PC-3 (cell line): ENCODE results near the gene GALNTL6. TPM values are rescaled to one million over a fixed set of nuclear protein-coding genes. Genes with fewer than 3 reads are reported as not detected.

Source experiments
- ATAC-seq: fragments of 200-7000 bp; cut with Tn5 transposase; 2 replicates; pipeline ENCODE4 v1.9.1; 2020; ENCODE audit warnings: mild to moderate bottlenecking, moderate library complexity
- BruUV-seq: library from RNA; stranded (reverse); fragments of 400-500 nt; replicated peaks from 2 replicates; lab custom pipeline; 2021; lab: Mats Ljungman, UMichigan
- CTCF ChIA-PET: fragments of 300-600 bp; sonication (Branson Sonifier 250); formaldehyde crosslinking; loops from one replicate; lab custom pipeline; 2022; ENCODE audit warnings: antibody characterized with exemption; lab: Charles Lee
- POLR2A ChIA-PET: fragments of 300-600 bp; sonication (Branson Sonifier 250); formaldehyde crosslinking; loops from one replicate; lab custom pipeline; 2022; ENCODE audit warnings: antibody characterized with exemption; ENCODE audit not compliant: unreplicated experiment; lab: Charles Lee
- DNase-seq: peaks from one replicate; pipeline ENCODE4 v3.0.0-alpha.2; 2015
- H2AFZ ChIP-seq: fragments of 300-600 bp; sonication (generic); 2 replicates; pipeline ENCODE4 v1.6.0; 2016; ENCODE audit warnings: antibody characterized with exemption, low read length
- H3F3A ChIP-seq: fragments of 300-600 bp; sonication (generic); one replicate; pipeline ENCODE4 v1.6.0; 2017; ENCODE audit warnings: antibody characterized with exemption, low read length, control low read depth, mild to moderate bottlenecking; ENCODE audit not compliant: unreplicated experiment
- H3K27ac ChIP-seq: fragments of 300-600 bp; sonication (generic); 2 replicates; pipeline ENCODE4 v1.5.1; 2016; ENCODE audit warnings: mild to moderate bottlenecking, low read length
- H3K27me3 ChIP-seq: fragments of 300-600 bp; sonication (generic); 2 replicates; pipeline ENCODE4 v1.6.1; 2016; ENCODE audit warnings: low read length, mixed read lengths
- H3K36me3 ChIP-seq: fragments of 300-600 bp; sonication (generic); 2 replicates; pipeline ENCODE4 v1.6.1; 2016; ENCODE audit warnings: low read depth, mixed run types, low read length, mixed read lengths
- H3K4me1 ChIP-seq: fragments of 300-600 bp; sonication (generic); 2 replicates; pipeline ENCODE4 v1.5.1; 2016; ENCODE audit warnings: low read length; ENCODE audit not compliant: insufficient read depth
- H3K4me2 ChIP-seq: fragments of 300-600 bp; sonication (generic); 2 replicates; pipeline ENCODE4 v1.6.0; 2016; ENCODE audit warnings: low read length
- H3K4me3 ChIP-seq: fragments of 300-600 bp; sonication (generic); 2 replicates; pipeline ENCODE4 v1.5.1; 2016; ENCODE audit warnings: mild to moderate bottlenecking, low read length, mixed read lengths
- H3K79me2 ChIP-seq: fragments of 300-600 bp; sonication (generic); 2 replicates; pipeline ENCODE4 v1.6.1; 2017; ENCODE audit warnings: low read length, mixed read lengths
- H3K9ac ChIP-seq: fragments of 300-600 bp; sonication (generic); 2 replicates; pipeline ENCODE4 v1.6.0; 2016; ENCODE audit warnings: mild to moderate bottlenecking, low read length
- H3K9me2 ChIP-seq: fragments of 300-600 bp; sonication (generic); replicated peaks from 2 replicates; pipeline ENCODE4 v1.6.1; 2016; ENCODE audit warnings: mixed run types, low read length, mixed read lengths
- H3K9me3 ChIP-seq: fragments of 300-600 bp; sonication (generic); 2 replicates; pipeline ENCODE4 v1.6.1; 2016; ENCODE audit warnings: low read length, mixed read lengths
- H4K20me1 ChIP-seq: fragments of 300-600 bp; sonication (generic); 2 replicates; pipeline ENCODE4 v1.6.1; 2016; ENCODE audit warnings: low read length, mixed read lengths
- CTCF ChIP-seq: fragments of 300-600 bp; sonication (generic); conservative IDR thresholded peaks from 2 replicates; pipeline ENCODE4 v1.5.1; 2017; ENCODE audit warnings: antibody characterized with exemption, low read depth, mild to moderate bottlenecking, low read length
- EZH2 ChIP-seq: fragments of 300-600 bp; sonication (generic); IDR thresholded peaks from one replicate; pipeline ENCODE4 v1.6.1; 2017; ENCODE audit warnings: antibody characterized with exemption, mild to moderate bottlenecking, low read length; ENCODE audit not compliant: unreplicated experiment
- EZH2phosphoT487 ChIP-seq: fragments of 300-600 bp; sonication (generic); IDR thresholded peaks from 2 replicates; pipeline ENCODE4 v1.6.1; 2018; ENCODE audit warnings: mild to moderate bottlenecking, antibody characterized with exemption, low read length, borderline replicate concordance
- intact Hi-C: fragments of 100-400 bp; cut with micrococcal nuclease; formaldehyde crosslinking; loops from 2 replicates; pipeline ENCODE4 v1.9.0; 2023
- total RNA-seq: library from RNA; depleted of rRNA; stranded (reverse); fragments of >200 nt; gene quantifications from 2 replicates; pipeline ENCODE4 v1.2.3, GENCODE V29; 2014

Gene GALNTL6
- total RNA-seq, 1 experiment from 2014 or later, result not detected

GRCh38 chr4:172787111-172787510 is 973.9 kb downstream of the GALNTL6 start:
- H3K9me3 ChIP-seq, result no peaks in the 10 kb centered on the region
- H3K9ac ChIP-seq, result no peak overlapping the region
- H4K20me1 ChIP-seq, result no peaks in the 10 kb centered on the region
- H3K4me3 ChIP-seq, result no peak overlapping the region
- H3F3A ChIP-seq, result no peaks in the 10 kb centered on the region
- H2AFZ ChIP-seq, result no peak overlapping the region
- no peak overlapping the region for H3K4me2 ChIP-seq
- intact Hi-C loops, result no loop called here
- ATAC-seq (no peak), DNase-seq (no peak)
- no peaks in the 10 kb centered on the region for H3K79me2 ChIP-seq
- no TSS peak for BruUV-seq
- H3K27ac ChIP-seq, result no peak overlapping the region
- no peaks in the 10 kb centered on the region for H3K9me2 ChIP-seq
- CTCF ChIA-PET, result no interaction called here
- H3K4me1 ChIP-seq, result peaks cover 4% of the 10 kb centered on the region; the same call in 1 of the 2 replicates
- no peaks in the 10 kb centered on the region for H3K36me3 ChIP-seq
- no peaks in the 10 kb centered on the region for H3K27me3 ChIP-seq
- POLR2A ChIA-PET, result no interaction called here
- TF ChIP-seq CTCF (no peak), EZH2phosphoT487 (no peak), EZH2 (no peak)

- DNase-seq, result no peak
- no peak for ATAC-seq
- Histone ChIP-seq H3K9me2 (no peaks in the 10 kb centered on the region), H3K27me3 (no peaks in the 10 kb centered on the region), H3K79me2 (no peaks in the 10 kb centered on the region), H3K36me3 (no peaks in the 10 kb centered on the region), H3K9ac (no peak overlapping the region), H3K4me3 (no peak overlapping the region), H3K4me1 (no peaks in the 10 kb centered on the region), H3K9me3 (no peaks in the 10 kb centered on the region), H4K20me1 (no peaks in the 10 kb centered on the region), H3K27ac (no peak overlapping the region), H3K4me2 (no peak overlapping the region), H2AFZ (no peak overlapping the region), H3F3A (no peaks in the 10 kb centered on the region)
- intact Hi-C loops, result no loop called here
- TF ChIP-seq EZH2phosphoT487 (no peak), CTCF (no peak)
- BruUV-seq, result no TSS peak
- ChIA-PET POLR2A (no interaction called here), CTCF (no interaction called here)
Observed at GRCh38 chr4:172791841-172792240, 978.6 kb downstream of the GALNTL6 start.

- Histone ChIP-seq H3K9me3 (no peaks in the 10 kb centered on the region), H2AFZ (no peak overlapping the region), H3K4me2 (no peak overlapping the region), H3K4me3 (no peak overlapping the region), H3K4me1 (no peaks in the 10 kb centered on the region), H3F3A (no peaks in the 10 kb centered on the region), H4K20me1 (no peaks in the 10 kb centered on the region), H3K27me3 (no peaks in the 10 kb centered on the region), H3K9ac (no peak overlapping the region), H3K36me3 (no peaks in the 10 kb centered on the region), H3K79me2 (no peaks in the 10 kb centered on the region), H3K27ac (no peak overlapping the region), H3K9me2 (no peaks in the 10 kb centered on the region)
- intact Hi-C loops, result no loop called here
- POLR2A ChIA-PET, result no interaction called here
- BruUV-seq, result no TSS peak
- no peak for TF ChIP-seq EZH2
- TF ChIP-seq CTCF, result no peak
- TF ChIP-seq EZH2phosphoT487, result no peak
- CTCF ChIA-PET, result no interaction called here
- DNase-seq, result no peak
- ATAC-seq, result no peak
Observed at GRCh38 chr4:172793565-172794306, 980.5 kb downstream of the GALNTL6 start.
